Suppressor macrophage treated with lipopolysaccharide for 4 hours (primary cell): ENCODE measurements around the gene DSTN.

ENCODE experiments used
- DNase-seq: peaks from one replicate; pipeline ENCODE4 v3.0.0-alpha.2; 2020

DSTN gene

GRCh38 chr20:17584689-17585088, 14.8 kb downstream of the DSTN start:
- DNase-seq = no peak

GRCh38 chr20:17586250-17586649, 16.4 kb downstream of the DSTN start:
- no peak for DNase-seq

GRCh38 chr20:17587148-17587547, 17.3 kb downstream of the DSTN start:
- no peak for DNase-seq

- DNase-seq = no peak
Measured at GRCh38 chr20:17587824-17588223, 17.9 kb downstream of the DSTN start.

GRCh38 chr20:17589161-17589834, 19.4 kb downstream of the DSTN start:
- no peak for DNase-seq

- DNase-seq = no peak
Measured at GRCh38 chr20:17590245-17590644, 20.4 kb downstream of the DSTN start.

GRCh38 chr20:17593902-17594301, 24.0 kb downstream of the DSTN start:
- DNase-seq = no peak

- DNase-seq = no peak
Measured at GRCh38 chr20:17594443-17594842, 24.6 kb downstream of the DSTN start.

GRCh38 chr20:17595856-17596255, 26.0 kb downstream of the DSTN start:
- no peak for DNase-seq

GRCh38 chr20:17598013-17598550, 28.2 kb downstream of the DSTN start:
- no peak for DNase-seq

GRCh38 chr20:17601957-17602356, 32.1 kb downstream of the DSTN start:
- no peak for DNase-seq

GRCh38 chr20:17602493-17602892, 32.6 kb downstream of the DSTN start:
- no peak for DNase-seq

- DNase-seq = no peak
Measured at GRCh38 chr20:17605131-17605660, 35.3 kb downstream of the DSTN start.

- no peak for DNase-seq
Measured at GRCh38 chr20:17606001-17606400, 36.1 kb downstream of the DSTN start.

- DNase-seq = no peak
Measured at GRCh38 chr20:17608701-17609497, 39.0 kb downstream of the DSTN start.

- DNase-seq = no peak
Measured at GRCh38 chr20:17609811-17610377, 40.0 kb downstream of the DSTN start.

GRCh38 chr20:17610566-17611289, 40.9 kb downstream of the DSTN start:
- DNase-seq = no peak

- peak; percentile 15 for DNase-seq
Measured at GRCh38 chr20:17611290-17611539, 41.3 kb downstream of the DSTN start.

GRCh38 chr20:17611540-17612286, 41.8 kb downstream of the DSTN start:
- DNase-seq = no peak

GRCh38 chr20:17612287-17612991, 42.6 kb downstream of the DSTN start:
- DNase-seq = no peak

- no peak for DNase-seq
Measured at GRCh38 chr20:17612992-17613327, 43.1 kb downstream of the DSTN start.
